HEK293T (cell line): Measurements from ENCODE around the gene ADGRB2.

Source experiments
- CTCF ChIA-PET: fragments of 350-600 bp; formaldehyde crosslinking; extraction: SDS; loops from one replicate; lab custom pipeline; 2021; ENCODE audit warnings: antibody characterized with exemption, inconsistent platforms; lab: Yijun Ruan, JAX
- POLR2A ChIA-PET: fragments of 350-600 bp; formaldehyde crosslinking; extraction: SDS; loops from one replicate; lab custom pipeline; 2020; ENCODE audit warnings: antibody characterized with exemption, inconsistent platforms; lab: Yijun Ruan, JAX
- DNase-seq: peaks from one replicate; pipeline ENCODE4 v3.0.0; 2012; ENCODE audit warnings: mixed read lengths; ENCODE audit errors: extremely low spot score
- ARNT ChIP-seq: fragments of 450-650 bp; IDR thresholded peaks from 2 replicates; pipeline ENCODE4 v1.6.1; 2017; ENCODE audit warnings: mild to moderate bottlenecking
- BHLHE40 ChIP-seq: fragments of 450-650 bp; IDR thresholded peaks from 2 replicates; pipeline ENCODE4 v1.6.1; 2016; ENCODE audit warnings: mild to moderate bottlenecking, moderate library complexity, borderline replicate concordance
- CTBP1 ChIP-seq: fragments of 450-650 bp; IDR thresholded peaks from 2 replicates; pipeline ENCODE4 v1.6.1; 2016; ENCODE audit warnings: borderline replicate concordance
- ELF4 ChIP-seq: fragments of 450-650 bp; IDR thresholded peaks from 2 replicates; pipeline ENCODE4 v1.6.1; 2017; ENCODE audit warnings: antibody characterized with exemption
- FOXA1 ChIP-seq: fragments of 450-650 bp; IDR thresholded peaks from 2 replicates; pipeline ENCODE4 v1.6.1; 2016; ENCODE audit warnings: mild to moderate bottlenecking
- FOXK2 ChIP-seq: fragments of 450-650 bp; IDR thresholded peaks from 2 replicates; pipeline ENCODE4 v1.6.1; 2016; ENCODE audit warnings: mild to moderate bottlenecking
- FOXM1 ChIP-seq: fragments of 450-650 bp; IDR thresholded peaks from 2 replicates; pipeline ENCODE4 v1.6.1; 2017; ENCODE audit warnings: mild to moderate bottlenecking, borderline replicate concordance
- HDGF ChIP-seq: fragments of 450-650 bp; IDR thresholded peaks from 2 replicates; pipeline ENCODE4 v1.6.1; 2017; ENCODE audit warnings: antibody characterized with exemption, borderline replicate concordance
- L3MBTL2 ChIP-seq: fragments of 450-650 bp; conservative IDR thresholded peaks from 2 replicates; pipeline ENCODE4 v1.6.1; 2016; ENCODE audit warnings: mild to moderate bottlenecking
- LEF1 ChIP-seq: fragments of 450-650 bp; IDR thresholded peaks from 2 replicates; pipeline ENCODE4 v1.6.1; 2017; ENCODE audit warnings: mild to moderate bottlenecking, borderline replicate concordance
- NFRKB ChIP-seq: fragments of 450-650 bp; IDR thresholded peaks from 2 replicates; pipeline ENCODE4 v1.6.1; 2016; ENCODE audit warnings: mild to moderate bottlenecking, moderate library complexity
- PKNOX1 ChIP-seq: fragments of 450-650 bp; IDR thresholded peaks from 2 replicates; pipeline ENCODE4 v1.6.1; 2016
- SP1 ChIP-seq: fragments of 450-650 bp; IDR thresholded peaks from 2 replicates; pipeline ENCODE4 v1.6.1; 2017
- SUZ12 ChIP-seq: fragments of 450-650 bp; IDR thresholded peaks from 2 replicates; pipeline ENCODE4 v1.6.1; 2016; ENCODE audit warnings: mild to moderate bottlenecking
- TARDBP ChIP-seq: fragments of 450-650 bp; IDR thresholded peaks from 2 replicates; pipeline ENCODE4 v1.6.1; 2016
- ZNF384 ChIP-seq: fragments of 450-650 bp; IDR thresholded peaks from 2 replicates; pipeline ENCODE4 v1.6.1; 2016

Gene ADGRB2

DNA sequence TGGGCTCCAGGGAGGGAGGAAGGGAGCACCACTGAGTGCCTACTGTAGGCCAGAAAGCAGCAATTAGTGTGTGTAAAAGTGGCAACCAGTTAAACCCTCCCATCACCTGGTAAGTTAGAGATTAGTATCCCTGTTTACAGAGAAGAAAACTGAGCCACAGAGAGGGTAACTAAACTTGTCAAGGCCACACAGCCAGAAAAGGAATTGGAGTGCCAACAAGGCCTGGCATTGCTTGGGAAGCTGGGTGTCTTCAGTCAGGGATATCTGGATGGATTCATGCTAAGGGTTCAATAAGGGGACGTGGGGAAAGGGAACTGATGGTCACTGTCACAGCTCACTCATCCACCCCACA lies 23.6 kb upstream of the ADGRB2 start:
- no peak for DNase-seq
- CTCF ChIA-PET: interaction anchor here (1.2 to 3.1 kb wide), 2 partner anchors 42 to 129 kb away, joined by 3 to 18 read pairs; no protein-coding TSS in a partner anchor
- TF ChIP-seq ZNF384: no peak
- no peak for TF ChIP-seq HDGF
- no peak for TF ChIP-seq ELF4
- TF ChIP-seq NFRKB: no peak
- TF ChIP-seq TARDBP: no peak
- TF ChIP-seq L3MBTL2: no peak
- TF ChIP-seq BHLHE40: no peak
- TF ChIP-seq FOXM1: no peak
- POLR2A ChIA-PET: no interaction called here

DNA sequence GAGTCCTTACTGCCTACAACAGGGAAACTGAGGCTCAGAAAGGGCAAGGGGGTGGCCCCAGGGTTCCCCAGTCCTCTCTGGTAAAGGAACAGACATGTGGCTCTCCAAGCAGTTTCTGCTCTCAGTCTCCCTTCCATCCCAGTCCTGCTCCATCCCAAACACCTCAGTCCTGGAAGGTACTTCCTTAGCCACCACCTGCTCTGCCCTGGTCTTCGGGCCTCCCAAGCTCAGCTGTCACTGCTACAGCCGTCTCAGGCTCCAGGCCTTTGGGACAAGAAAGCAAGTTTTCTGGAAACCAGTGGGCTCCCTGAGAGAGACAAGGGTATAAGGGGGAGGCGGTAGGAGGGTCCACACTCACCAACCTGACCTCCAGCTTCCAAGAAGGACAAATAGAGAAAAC lies 23.1 kb upstream of the ADGRB2 start:
- DNase-seq: no peak
- CTCF ChIA-PET: interaction anchor here (1.1 kb wide), 1 partner anchor 276 kb away, joined by 4 read pairs; no protein-coding TSS in a partner anchor
- TF ChIP-seq CTBP1: no peak
- TF ChIP-seq LEF1: no peak
- no peak for TF ChIP-seq FOXA1
- POLR2A ChIA-PET: no interaction called here

DNA sequence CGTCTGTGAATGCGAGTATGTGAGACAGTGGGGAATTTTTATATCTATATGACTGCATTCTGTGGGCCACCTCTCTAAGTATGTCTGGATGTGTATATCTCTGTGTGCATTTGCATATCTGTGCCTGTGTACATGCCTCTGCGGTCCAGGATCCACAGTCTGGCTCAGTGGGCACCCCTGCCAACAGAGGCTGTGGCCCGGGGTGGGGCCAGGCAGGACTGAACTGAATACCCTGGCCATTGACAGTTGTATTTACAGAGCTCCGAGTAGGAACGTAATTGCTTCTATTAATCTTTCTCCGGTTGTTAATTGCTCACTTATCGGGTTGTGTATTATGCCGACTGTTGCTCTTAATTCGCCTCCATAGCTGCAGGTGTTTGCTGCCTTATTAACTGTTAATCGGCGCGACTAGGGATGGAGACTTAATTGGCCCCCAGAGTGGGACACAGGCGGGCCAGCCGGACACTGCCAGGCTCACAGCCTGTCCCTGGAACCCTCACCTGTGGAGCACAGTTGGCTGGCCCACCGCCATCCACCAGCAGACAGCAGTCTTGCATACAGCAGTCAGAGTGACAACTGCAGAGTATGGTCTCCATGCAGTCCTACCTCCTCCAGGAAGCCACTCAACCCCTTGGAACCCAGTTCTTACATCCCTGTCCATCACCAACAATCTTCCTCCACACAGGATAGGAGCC lies 22.4 kb upstream of the ADGRB2 start:
- POLR2A ChIA-PET: no interaction called here
- TF ChIP-seq TARDBP (no peak), PKNOX1 (no peak), ELF4 (no peak), FOXM1 (no peak), ARNT (no peak), FOXA1 (no peak), CTBP1 (no peak), BHLHE40 (no peak), SP1 (no peak), FOXK2 (no peak), ZNF384 (no peak), SUZ12 (no peak), NFRKB (no peak), HDGF (no peak), LEF1 (no peak), L3MBTL2 (no peak)
- CTCF ChIA-PET: interaction anchor here (0.5 to 1.1 kb wide), 2 partner anchors 220 to 277 kb away, joined by 3 to 4 read pairs; no protein-coding TSS in a partner anchor
- DNase-seq: no peak

GRCh38 chr1:31785947-31786290 lies 21.8 kb upstream of the ADGRB2 start:
- TF ChIP-seq FOXA1 (no peak), TARDBP (no peak), SP1 (no peak), BHLHE40 (no peak), SUZ12 (no peak), ELF4 (no peak), L3MBTL2 (no peak), PKNOX1 (no peak), FOXK2 (no peak), NFRKB (no peak), CTBP1 (no peak), LEF1 (no peak), ZNF384 (no peak), HDGF (no peak), ARNT (no peak), FOXM1 (no peak)
- ChIA-PET CTCF (interaction anchor here (1.1 kb wide), 1 partner anchor 277 kb away, joined by 4 read pairs; no protein-coding TSS in a partner anchor), POLR2A (no interaction called here)
- DNase-seq: no peak

DNA sequence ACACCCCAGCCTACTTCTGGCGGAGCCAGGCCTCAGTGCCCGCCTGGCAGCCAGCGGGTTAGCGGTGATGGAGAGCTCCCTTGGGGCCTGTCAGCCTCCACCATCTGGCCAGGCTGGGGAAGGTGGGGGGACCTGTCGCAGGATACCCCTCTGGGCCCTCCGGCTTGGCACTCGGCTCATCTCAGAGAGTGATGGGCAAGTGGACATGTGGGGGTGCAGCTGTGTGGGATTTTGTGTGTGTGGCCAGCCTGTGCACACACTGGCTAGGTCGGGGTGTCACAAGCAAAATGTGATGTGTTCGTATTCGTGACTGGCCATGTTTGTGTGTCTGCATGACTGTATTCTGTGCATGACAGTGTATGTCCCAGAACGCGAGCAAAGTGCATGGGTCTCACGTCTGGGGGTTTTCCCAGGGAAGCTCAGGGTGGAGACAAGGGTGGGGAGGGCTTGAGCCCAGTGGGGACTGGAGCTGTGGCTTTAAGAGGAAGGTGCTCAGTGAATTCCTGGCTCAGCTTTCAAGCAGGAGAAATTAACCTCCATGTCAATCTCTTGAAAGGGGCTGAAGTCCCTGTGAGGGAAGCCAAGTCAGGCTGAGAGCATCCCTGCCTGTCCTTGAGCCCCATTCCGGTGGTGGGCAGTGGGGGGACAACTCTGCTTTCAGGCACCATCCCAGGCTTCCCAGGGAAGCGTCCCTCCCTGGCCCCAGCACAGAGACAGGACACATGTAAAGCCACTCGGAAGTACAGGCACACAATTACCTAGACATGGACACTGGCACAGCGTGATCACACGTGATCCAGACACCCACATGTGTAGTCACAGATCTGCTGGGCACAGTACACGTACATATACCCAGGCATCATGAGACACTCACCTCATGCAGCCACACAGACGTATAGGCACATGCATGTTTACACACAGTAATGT lies 21.1 kb upstream of the ADGRB2 start:
- no peak for TF ChIP-seq L3MBTL2
- no peak for TF ChIP-seq FOXA1
- TF ChIP-seq BHLHE40: no peak
- TF ChIP-seq PKNOX1: no peak
- TF ChIP-seq TARDBP: no peak
- no peak for TF ChIP-seq NFRKB
- no peak for TF ChIP-seq ZNF384
- no peak for TF ChIP-seq LEF1
- no peak for TF ChIP-seq ARNT
- ChIA-PET CTCF (interaction anchor here (0.6 kb wide), 1 partner anchor 1440 kb away, joined by 5 read pairs; no protein-coding TSS in a partner anchor), POLR2A (no interaction called here)
- DNase-seq: no peak
